PFSK-1 (cell line): ENCODE data around the gene KRT73.

ENCODE experiments used
- FOXP2 ChIP-seq: optimal IDR thresholded peaks from 2 replicates; pipeline ENCODE3; 2011; ENCODE audit warnings: borderline replicate concordance, control low read depth, inconsistent platforms; ENCODE audit not compliant: insufficient read depth; ENCODE audit errors: extremely low read length, extremely low read depth
- POLR2AphosphoS5 ChIP-seq: IDR thresholded peaks from 2 replicates; pipeline ENCODE4 v1.6.1; 2012; ENCODE audit warnings: low read depth, mild to moderate bottlenecking, control low read depth, low read length, moderate library complexity
- REST ChIP-seq, 2 experiments: IDR thresholded peaks; 2 replicates each; pipeline versions ENCODE4 v1.6.1 to v1.8.0; 2011 to 2012; ENCODE audit warnings: low read depth in 2 of 2, low read length in 2 of 2, control low read depth in 1 of 2, inconsistent platforms in 1 of 2, mild to moderate bottlenecking in 1 of 2, moderate library complexity in 1 of 2; ENCODE audit not compliant: insufficient read depth in 1 of 2
- SIN3A ChIP-seq: IDR thresholded peaks from 2 replicates; pipeline ENCODE4 v1.6.1; 2012; ENCODE audit warnings: mild to moderate bottlenecking, low read length, moderate library complexity, borderline replicate concordance; ENCODE audit not compliant: insufficient read depth
- TAF1 ChIP-seq: IDR thresholded peaks from 2 replicates; pipeline ENCODE4 v1.6.1; 2012; ENCODE audit warnings: low read length, control low read depth, borderline replicate concordance; ENCODE audit not compliant: insufficient read depth

GRCh38 chr12:52614381-52615207 is 3.8 kb downstream of the KRT73 start:
- TF ChIP-seq REST (IDR thresholded peaks at IDR 0.05; ENCODE audit: insufficient read depth in 1 of 2, low read depth in 2 of 2, low read length in 2 of 2) (no peak), TAF1 (no peak), POLR2AphosphoS5 (no peak), FOXP2 (no peak), SIN3A (no peak)
